ENCODE data around the gene HBB.
"Not testable (repeated sequence)": the region's sequence is repeated elsewhere in the genome, so short reads cannot be mapped to it uniquely, and the experiment has no call there.

The HBB gene

GRCh38 chr11:5226732-5227310 lies at the start of gene HBB:
TSS of gene HBB (minus strand) at chr11:5227071. CDS start at chr11:5227021, 50 bp downstream.
- no peak for DNase-seq

- DNase-seq, result no peak
Observed at GRCh38 chr11:5275369-5276110, 48.7 kb upstream of the HBB start.

- DNase-seq, result no peak
Observed at GRCh38 chr11:5274395-5274794, 47.5 kb upstream of the HBB start.

GRCh38 chr11:5272395-5273017 lies 45.6 kb upstream of the HBB start:
- no peak for DNase-seq

- no peak for DNase-seq
Observed at GRCh38 chr11:5269715-5270147, 42.9 kb upstream of the HBB start, which contains the start of gene HBE1. TSS of gene HBE1 (minus strand) at chr11:5269945. CDS start at chr11:5269890, 55 bp downstream.

GRCh38 chr11:5267033-5267563 lies 40.2 kb upstream of the HBB start:
- no peak for DNase-seq

GRCh38 chr11:5266609-5267008 lies 39.7 kb upstream of the HBB start:
- no peak for DNase-seq

GRCh38 chr11:5265832-5266231 lies 39.0 kb upstream of the HBB start:
- no peak for DNase-seq

GRCh38 chr11:5258543-5259262 lies 31.8 kb upstream of the HBB start:
- DNase-seq, result no peak

GRCh38 chr11:5257296-5257695 lies 30.4 kb upstream of the HBB start:
- DNase-seq, result no peak

- DNase-seq, result not testable (repeated sequence)
Observed at GRCh38 chr11:5254646-5255413, 28.0 kb upstream of the HBB start, which contains the start of gene HBG2. TSS of gene HBG2 (minus strand) at chr11:5254781. CDS start at chr11:5254728, 53 bp downstream.

GRCh38 chr11:5254023-5254422 lies 27.2 kb upstream of the HBB start:
- DNase-seq, result not testable (repeated sequence)

GRCh38 chr11:5253440-5253839 lies 26.6 kb upstream of the HBB start:
- not testable (repeated sequence) for DNase-seq

- no peak for DNase-seq
Observed at GRCh38 chr11:5252919-5253265, 26.0 kb upstream of the HBB start.

- no peak for DNase-seq
Observed at GRCh38 chr11:5252192-5252918, 25.5 kb upstream of the HBB start.

- no peak for DNase-seq
Observed at GRCh38 chr11:5251746-5252145, 24.9 kb upstream of the HBB start.

GRCh38 chr11:5250543-5251204 lies 23.8 kb upstream of the HBB start:
- no peak for DNase-seq

GRCh38 chr11:5249807-5250396 lies 23.0 kb upstream of the HBB start, which contains the start of gene HBG1:
TSS of gene HBG1 (minus strand) at chr11:5249857. CDS start at chr11:5249804, 53 bp downstream.
- not testable (repeated sequence) for DNase-seq

- DNase-seq, result not testable (repeated sequence)
Observed at GRCh38 chr11:5248498-5248897, 21.6 kb upstream of the HBB start.

Measured in anterior cingulate cortex (tissue), 58 donors.